ENCODE data around the gene LMBR1.
"Not testable (repeated sequence)": the region's sequence is repeated elsewhere in the genome, so short reads cannot be mapped to it uniquely, and the experiment has no call there.

LMBR1 gene

GRCh38 chr7:156920487-156921373 lies 27.7 kb upstream of the LMBR1 start:
- H3K36me3 ChIP-seq (ENCODE audit: control insufficient read depth in 4 of 4, insufficient read depth in 4 of 4, low read length in 3 of 4); H3K27ac ChIP-seq (ENCODE audit: insufficient read depth in 1 of 2, low read depth in 1 of 2, low read length in 2 of 2, poor library complexity in 1 of 2, severe bottlenecking in 2 of 2); H3K4me1 ChIP-seq (ENCODE audit: control extremely low read depth in 1 of 4, control insufficient read depth in 4 of 4, insufficient read depth in 4 of 4, low read length in 3 of 4); H3K9me3 ChIP-seq (ENCODE audit: control extremely low read depth in 1 of 5, control insufficient read depth in 4 of 5, insufficient read depth in 2 of 5, low read depth in 1 of 5, low read length in 4 of 5); POLR2A ChIA-PET; H3K4me3 ChIP-seq (ENCODE audit: control insufficient read depth in 1 of 7, extremely low read depth in 1 of 7, insufficient read depth in 4 of 7, low read depth in 2 of 7, low read length in 6 of 7); DNase-seq: not testable (repeated sequence)
- WGBS (ENCODE audit: insufficient coverage): 91% methylated on average over 11 of the region's 24 CpGs
- CTCF ChIA-PET: interaction anchor here (0.6 kb wide), 1 partner anchor 455 kb away, joined by 3 read pairs; no protein-coding TSS in a partner anchor
- H3K27me3 ChIP-seq (replicated peaks in 2 of 5; ENCODE audit: control insufficient read depth in 4 of 5, insufficient read depth in 5 of 5, low read length in 4 of 5): peaks cover 2 to 61% (median 17%) of the 10 kb centered on the region in 5 experiments

- H3K4me1 ChIP-seq (ENCODE audit: control extremely low read depth in 1 of 4, control insufficient read depth in 4 of 4, insufficient read depth in 4 of 4, low read length in 3 of 4): peaks cover 0 to 5% (median 4%) of the 10 kb centered on the region in 4 experiments
- H3K27me3 ChIP-seq (replicated peaks in 2 of 5; ENCODE audit: control insufficient read depth in 4 of 5, insufficient read depth in 5 of 5, low read length in 4 of 5): peaks cover 2 to 55% (median 17%) of the 10 kb centered on the region in 5 experiments
- POLR2A ChIA-PET: no interaction called here
- 70% methylated on average over 3 of the region's 5 CpGs for WGBS (ENCODE audit: insufficient coverage)
- DNase-seq: no peak
- H3K27ac ChIP-seq (ENCODE audit: insufficient read depth in 1 of 2, low read depth in 1 of 2, low read length in 2 of 2, poor library complexity in 1 of 2, severe bottlenecking in 2 of 2): no peak overlapping the region
- CTCF ChIA-PET: interaction anchor here (0.6 to 1.5 kb wide), 3 partner anchors 11 to 456 kb away, joined by 3 read pairs; no protein-coding TSS in a partner anchor
- H3K4me3 ChIP-seq (ENCODE audit: control insufficient read depth in 1 of 7, extremely low read depth in 1 of 7, insufficient read depth in 4 of 7, low read depth in 2 of 7, low read length in 6 of 7): no peak overlapping the region
- H3K36me3 ChIP-seq (ENCODE audit: control insufficient read depth in 4 of 4, insufficient read depth in 4 of 4, low read length in 3 of 4): no peaks in the 10 kb centered on the region
- H3K9me3 ChIP-seq (ENCODE audit: control extremely low read depth in 1 of 5, control insufficient read depth in 4 of 5, insufficient read depth in 2 of 5, low read depth in 1 of 5, low read length in 4 of 5): peaks cover 0 to 5% (median 3%) of the 10 kb centered on the region in 5 experiments
These were observed 27.1 kb upstream of the LMBR1 start for GRCh38 chr7:156920076-156920475.

- Histone ChIP-seq H3K9me3 (ENCODE audit: control extremely low read depth in 1 of 5, control insufficient read depth in 4 of 5, insufficient read depth in 2 of 5, low read depth in 1 of 5, low read length in 4 of 5) (peaks cover 0 to 5% (median 3%) of the 10 kb centered on the region in 5 experiments), H3K4me3 (ENCODE audit: control insufficient read depth in 1 of 7, extremely low read depth in 1 of 7, insufficient read depth in 4 of 7, low read depth in 2 of 7, low read length in 6 of 7) (no peak overlapping the region), H3K27me3 (replicated peaks in 2 of 5; ENCODE audit: control insufficient read depth in 4 of 5, insufficient read depth in 5 of 5, low read length in 4 of 5) (peaks cover 2 to 52% (median 13%) of the 10 kb centered on the region in 5 experiments), H3K36me3 (ENCODE audit: control insufficient read depth in 4 of 4, insufficient read depth in 4 of 4, low read length in 3 of 4) (no peaks in the 10 kb centered on the region), H3K4me1 (ENCODE audit: control extremely low read depth in 1 of 4, control insufficient read depth in 4 of 4, insufficient read depth in 4 of 4, low read length in 3 of 4) (peaks cover 0 to 5% (median 4%) of the 10 kb centered on the region in 4 experiments), H3K27ac (ENCODE audit: insufficient read depth in 1 of 2, low read depth in 1 of 2, low read length in 2 of 2, poor library complexity in 1 of 2, severe bottlenecking in 2 of 2) (no peak overlapping the region)
- WGBS (ENCODE audit: insufficient coverage): 98% methylated on average over 18 of the region's 19 CpGs
- ChIA-PET POLR2A (no interaction called here), CTCF (interaction anchor here (1.3 to 1.5 kb wide), 2 partner anchors 12 to 24 kb away, joined by 3 read pairs; no protein-coding TSS in a partner anchor)
- no peak for DNase-seq
These were observed 26.2 kb upstream of the LMBR1 start for GRCh38 chr7:156919132-156919713.

- Histone ChIP-seq H3K4me3 (ENCODE audit: control insufficient read depth in 1 of 7, extremely low read depth in 1 of 7, insufficient read depth in 4 of 7, low read depth in 2 of 7, low read length in 6 of 7) (no peak overlapping the region), H3K9me3 (ENCODE audit: control extremely low read depth in 1 of 5, control insufficient read depth in 4 of 5, insufficient read depth in 2 of 5, low read depth in 1 of 5, low read length in 4 of 5) (peaks cover 0 to 5% (median 3%) of the 10 kb centered on the region in 5 experiments), H3K27ac (ENCODE audit: insufficient read depth in 1 of 2, low read depth in 1 of 2, low read length in 2 of 2, poor library complexity in 1 of 2, severe bottlenecking in 2 of 2) (no peak overlapping the region), H3K36me3 (ENCODE audit: control insufficient read depth in 4 of 4, insufficient read depth in 4 of 4, low read length in 3 of 4) (no peaks in the 10 kb centered on the region), H3K27me3 (replicated peaks in 2 of 5; ENCODE audit: control insufficient read depth in 4 of 5, insufficient read depth in 5 of 5, low read length in 4 of 5) (peaks cover 2 to 49% (median 12%) of the 10 kb centered on the region in 5 experiments), H3K4me1 (ENCODE audit: control extremely low read depth in 1 of 4, control insufficient read depth in 4 of 4, insufficient read depth in 4 of 4, low read length in 3 of 4) (peaks cover 0 to 5% (median 4%) of the 10 kb centered on the region in 4 experiments)
- DNase-seq: no peak
- no CpG with 5 or more reads among the region's 1 CpG for WGBS (ENCODE audit: insufficient coverage)
- ChIA-PET CTCF (interaction anchor here (1.3 to 1.5 kb wide), 2 partner anchors 13 to 25 kb away, joined by 3 read pairs; no protein-coding TSS in a partner anchor), POLR2A (no interaction called here)
These were observed 25.7 kb upstream of the LMBR1 start for GRCh38 chr7:156918635-156919034.

GRCh38 chr7:156909574-156910252 lies 16.7 kb upstream of the LMBR1 start:
- WGBS (ENCODE audit: insufficient coverage): no CpG with 5 or more reads among the region's 3 CpGs
- H3K9me3 ChIP-seq (ENCODE audit: control extremely low read depth in 1 of 5, control insufficient read depth in 4 of 5, insufficient read depth in 2 of 5, low read depth in 1 of 5, low read length in 4 of 5); CTCF ChIA-PET; DNase-seq; POLR2A ChIA-PET; H3K4me1 ChIP-seq (ENCODE audit: control extremely low read depth in 1 of 4, control insufficient read depth in 4 of 4, insufficient read depth in 4 of 4, low read length in 3 of 4); H3K27ac ChIP-seq (ENCODE audit: insufficient read depth in 1 of 2, low read depth in 1 of 2, low read length in 2 of 2, poor library complexity in 1 of 2, severe bottlenecking in 2 of 2); H3K27me3 ChIP-seq (replicated peaks in 2 of 5; ENCODE audit: control insufficient read depth in 4 of 5, insufficient read depth in 5 of 5, low read length in 4 of 5); H3K4me3 ChIP-seq (ENCODE audit: control insufficient read depth in 1 of 7, extremely low read depth in 1 of 7, insufficient read depth in 4 of 7, low read depth in 2 of 7, low read length in 6 of 7); H3K36me3 ChIP-seq (ENCODE audit: control insufficient read depth in 4 of 4, insufficient read depth in 4 of 4, low read length in 3 of 4): not testable (repeated sequence)

- WGBS (ENCODE audit: insufficient coverage): no CpG with 5 or more reads among the region's 4 CpGs
- ChIA-PET CTCF (interaction anchor here (2.1 kb wide), 1 partner anchor 40 kb away, joined by 4 read pairs; no protein-coding TSS in a partner anchor), POLR2A (no interaction called here)
- no peaks in the 10 kb centered on the region for H3K36me3 ChIP-seq (ENCODE audit: control insufficient read depth in 4 of 4, insufficient read depth in 4 of 4, low read length in 3 of 4)
- no peak overlapping the region for H3K27ac ChIP-seq (ENCODE audit: insufficient read depth in 1 of 2, low read depth in 1 of 2, low read length in 2 of 2, poor library complexity in 1 of 2, severe bottlenecking in 2 of 2)
- no peak overlapping the region for H3K4me3 ChIP-seq (ENCODE audit: control insufficient read depth in 1 of 7, extremely low read depth in 1 of 7, insufficient read depth in 4 of 7, low read depth in 2 of 7, low read length in 6 of 7)
- no peaks in the 10 kb centered on the region for H3K9me3 ChIP-seq (ENCODE audit: control extremely low read depth in 1 of 5, control insufficient read depth in 4 of 5, insufficient read depth in 2 of 5, low read depth in 1 of 5, low read length in 4 of 5)
- H3K4me1 ChIP-seq (ENCODE audit: control extremely low read depth in 1 of 4, control insufficient read depth in 4 of 4, insufficient read depth in 4 of 4, low read length in 3 of 4): peaks cover 0 to 3% (median under 1%) of the 10 kb centered on the region in 4 experiments
- no peaks in the 10 kb centered on the region for H3K27me3 ChIP-seq (replicated peaks in 2 of 5; ENCODE audit: control insufficient read depth in 4 of 5, insufficient read depth in 5 of 5, low read length in 4 of 5)
- DNase-seq: peak in 2 of 3 donors; percentile 61
These were observed 14.7 kb upstream of the LMBR1 start for GRCh38 chr7:156907656-156908055.

Measured in common myeloid progenitor, CD34-positive (primary cell).